H1 (cell line): Measurements from ENCODE around the gene TNRC6C. TPM values are rescaled to one million over a fixed set of nuclear protein-coding genes. Genes with fewer than 3 reads are reported as not detected.

Experiments used
- CTCF ChIA-PET: fragments of 300-600 bp; sonication (Branson Sonifier 250); formaldehyde crosslinking; loops from one replicate; lab custom pipeline; 2021; ENCODE audit not compliant: partially characterized antibody; lab: Charles Lee
- POLR2A ChIA-PET: fragments of 300-600 bp; sonication (Branson Sonifier 250); formaldehyde crosslinking; loops from one replicate; lab custom pipeline; 2021; ENCODE audit warnings: inconsistent platforms; ENCODE audit not compliant: partially characterized antibody; lab: Charles Lee
- DNase-seq, 2 experiments: peaks; one replicate each; pipeline versions ENCODE4 v3.0.0 to v3.0.0-alpha.2; 2010 to 2022; ENCODE audit warnings: low spot score in 2 of 2, low read depth in 1 of 2, mixed read lengths in 1 of 2
- FAIRE-seq: peaks from 2 replicates; lab custom pipeline; 2011; peaks lifted over from hg19 to GRCh38; lab: Jason Lieb, UNC
- H2AFZ ChIP-seq: 2 replicates; pipeline ENCODE4 v1.8.1; 2012; ENCODE audit warnings: low read length, inconsistent platforms
- H2AK5ac ChIP-seq: 2 replicates; pipeline ENCODE4 v1.6.1; 2013; ENCODE audit warnings: low read depth, low read length
- H2BK120ac ChIP-seq: replicated peaks from 2 replicates; pipeline ENCODE3; 2013; ENCODE audit warnings: low read depth, low read length, inconsistent platforms
- H2BK12ac ChIP-seq: 2 replicates; pipeline ENCODE4 v1.6.1; 2013; ENCODE audit warnings: low read depth, low read length
- H2BK15ac ChIP-seq: 2 replicates; pipeline ENCODE4 v1.6.1; 2013; ENCODE audit warnings: low read length
- H2BK20ac ChIP-seq: 2 replicates; pipeline ENCODE4 v1.6.1; 2013; ENCODE audit warnings: low read length
- H2BK5ac ChIP-seq: 2 replicates; pipeline ENCODE4 v1.6.1; 2013; ENCODE audit warnings: low read depth, low read length
- H3K14ac ChIP-seq: 2 replicates; pipeline ENCODE4 v1.6.1; 2013; ENCODE audit warnings: inconsistent platforms; ENCODE audit not compliant: insufficient read length
- H3K18ac ChIP-seq: 2 replicates; pipeline ENCODE4 v1.6.1; 2013; ENCODE audit warnings: low read length; ENCODE audit errors: extremely low read depth
- H3K23ac ChIP-seq: 2 replicates; pipeline ENCODE4 v1.6.1; 2013; ENCODE audit warnings: inconsistent platforms; ENCODE audit not compliant: insufficient read length
- H3K23me2 ChIP-seq: 2 replicates; pipeline ENCODE4 v1.6.1; 2013; ENCODE audit warnings: low read depth, low read length
- H3K27ac ChIP-seq: 2 replicates; pipeline ENCODE4 v1.6.1; 2011; ENCODE audit warnings: low read depth, low read length, inconsistent platforms
- H3K27me3 ChIP-seq, 4 experiments: replicated peaks in 1 of 4; 1 replicate in 1 of 4; 2 replicates in 3 of 4; pipeline versions ENCODE4 v1.6.1 to v1.8.1; 2011 to 2013; ENCODE audit warnings: low read length in 3 of 4, mild to moderate bottlenecking in 3 of 4, inconsistent platforms in 2 of 4, mixed read lengths in 2 of 4, moderate library complexity in 1 of 4; ENCODE audit not compliant: control insufficient read depth in 3 of 4, insufficient read depth in 3 of 4; ENCODE audit errors: extremely low read depth in 1 of 4
- H3K36me3 ChIP-seq, 4 experiments: 2 replicates each; pipeline versions ENCODE4 v1.6.1 to v1.8.1; 2011 to 2013; ENCODE audit warnings: mild to moderate bottlenecking in 4 of 4, low read length in 3 of 4, moderate library complexity in 2 of 4, control low read depth in 1 of 4, inconsistent platforms in 1 of 4; ENCODE audit not compliant: insufficient read depth in 4 of 4, control insufficient read depth in 2 of 4
- H3K4ac ChIP-seq: replicated peaks from 2 replicates; pipeline ENCODE3; 2013; ENCODE audit warnings: low read length, low read depth, mixed read lengths, inconsistent platforms; ENCODE audit not compliant: insufficient read length
- H3K4me1 ChIP-seq, 4 experiments: replicated peaks in 1 of 4; 1 replicate in 1 of 4; 2 replicates in 3 of 4; pipeline versions ENCODE4 v1.6.1 to v1.8.1; 2011 to 2013; ENCODE audit warnings: low read length in 3 of 4, inconsistent platforms in 2 of 4, mixed read lengths in 1 of 4; ENCODE audit not compliant: insufficient read depth in 4 of 4, control insufficient read depth in 3 of 4
- H3K4me2 ChIP-seq, 2 experiments: 2 replicates each; pipeline versions ENCODE4 v1.6.1 to v1.8.1; 2011 to 2013; ENCODE audit warnings: low read depth in 2 of 2, low read length in 2 of 2, control low read depth in 1 of 2, inconsistent platforms in 1 of 2, mild to moderate bottlenecking in 1 of 2; ENCODE audit not compliant: insufficient read depth in 1 of 2
- H3K4me3 ChIP-seq, 4 experiments: fragments of 200-600, 300-600 bp in 1 of 4; sonication (generic), shearing (Covaris generic), sonication (Bioruptor Twin) in 1 of 4; 2 replicates each; pipeline versions ENCODE4 v1.5.1 to v1.8.1; 2011 to 2016; ENCODE audit warnings: low read length in 4 of 4, low read depth in 3 of 4, control low read depth in 2 of 4, inconsistent platforms in 2 of 4, mild to moderate bottlenecking in 2 of 4, mixed read lengths in 1 of 4, moderate library complexity in 1 of 4; ENCODE audit not compliant: insufficient read depth in 2 of 4; ENCODE audit errors: extremely low read depth in 1 of 4
- H3K56ac ChIP-seq: replicated peaks from 2 replicates; pipeline ENCODE3; 2013; ENCODE audit warnings: low read depth, mild to moderate bottlenecking, mixed read lengths, low read length, inconsistent platforms; ENCODE audit not compliant: insufficient read length
- H3K79me1 ChIP-seq: 2 replicates; pipeline ENCODE4 v1.6.1; 2013; ENCODE audit warnings: low read depth, low read length, control low read depth
- H3K79me2 ChIP-seq, 2 experiments: 2 replicates each; pipeline versions ENCODE4 v1.6.1 to v1.8.1; 2012 to 2013; ENCODE audit warnings: low read length in 2 of 2, mild to moderate bottlenecking in 2 of 2, inconsistent platforms in 1 of 2; ENCODE audit not compliant: insufficient read depth in 2 of 2, control insufficient read depth in 1 of 2
- H3K9ac ChIP-seq, 4 experiments: replicated peaks in 1 of 4; 1 replicate in 1 of 4; 2 replicates in 3 of 4; pipeline versions ENCODE4 v1.6.1 to v1.8.1; 2011 to 2013; ENCODE audit warnings: low read depth in 3 of 4, low read length in 3 of 4, control low read depth in 2 of 4, mild to moderate bottlenecking in 2 of 4, moderate library complexity in 2 of 4, inconsistent platforms in 1 of 4; ENCODE audit errors: extremely low read depth in 1 of 4
- H3K9me3 ChIP-seq, 2 experiments: 2 replicates each; pipeline versions ENCODE4 v1.6.1 to v1.8.1; 2012 to 2013; ENCODE audit warnings: mild to moderate bottlenecking in 2 of 2, moderate library complexity in 2 of 2, control low read depth in 1 of 2, inconsistent platforms in 1 of 2, low read depth in 1 of 2, low read length in 1 of 2, mixed read lengths in 1 of 2; ENCODE audit not compliant: insufficient read depth in 2 of 2
- H4K20me1 ChIP-seq, 2 experiments: replicated peaks in 1 of 2; 2 replicates each; pipeline versions ENCODE3 to v1.8.1; 2011 to 2013; ENCODE audit warnings: inconsistent platforms in 2 of 2, low read length in 2 of 2, mild to moderate bottlenecking in 1 of 2; ENCODE audit not compliant: insufficient read depth in 2 of 2, control insufficient read depth in 1 of 2
- H4K5ac ChIP-seq: 2 replicates; pipeline ENCODE4 v1.6.1; 2013; ENCODE audit warnings: low read length, low read depth, mixed read lengths, inconsistent platforms; ENCODE audit not compliant: insufficient read length
- H4K8ac ChIP-seq: 2 replicates; pipeline ENCODE4 v1.8.0; 2013; ENCODE audit warnings: mild to moderate bottlenecking, moderate library complexity, low read length, inconsistent platforms; ENCODE audit not compliant: insufficient read depth; ENCODE audit errors: extremely low read depth
- H4K91ac ChIP-seq: replicated peaks from 2 replicates; pipeline ENCODE3; 2013; ENCODE audit warnings: low read length, mixed read lengths, inconsistent platforms; ENCODE audit not compliant: insufficient read length
- HDAC6 ChIP-seq: IDR thresholded peaks from one replicate; pipeline ENCODE4 v1.7.1; 2012; ENCODE audit warnings: low read depth, mild to moderate bottlenecking, inconsistent platforms, low read length, moderate library complexity
- JUND ChIP-seq: IDR thresholded peaks from 2 replicates; pipeline ENCODE4 v1.6.1; 2011; ENCODE audit warnings: mild to moderate bottlenecking, improper control_type of control experiment, low read length
- MAX ChIP-seq: IDR thresholded peaks from 2 replicates; pipeline ENCODE4 v1.6.1; 2012; ENCODE audit warnings: inconsistent platforms
- NRF1 ChIP-seq: IDR thresholded peaks from 2 replicates; pipeline ENCODE4 v1.6.1; 2011; ENCODE audit warnings: mild to moderate bottlenecking, low read depth, low read length, improper control_type of control experiment
- RAD21 ChIP-seq, 2 experiments: IDR thresholded peaks in 1 of 2; conservative IDR thresholded peaks in 1 of 2; 2 replicates each; pipeline ENCODE4 v1.6.1; 2011; ENCODE audit warnings: low read depth in 2 of 2, low read length in 2 of 2, improper control_type of control experiment in 1 of 2, inconsistent platforms in 1 of 2, mild to moderate bottlenecking in 1 of 2, moderate library complexity in 1 of 2
- RNF2 ChIP-seq: fragments of 200-900, 300-1000 bp; sonication (generic); IDR thresholded peaks from 2 replicates; pipeline ENCODE4 v1.7.1; 2016; ENCODE audit warnings: borderline replicate concordance, low read depth, mild to moderate bottlenecking, antibody characterized with exemption, low read length; ENCODE audit not compliant: poor library complexity, severe bottlenecking; ENCODE audit errors: missing control alignments
- SIX5 ChIP-seq: IDR thresholded peaks from 2 replicates; pipeline ENCODE4 v1.6.1; 2011; ENCODE audit warnings: mild to moderate bottlenecking, low read depth, low read length
- SP1 ChIP-seq: IDR thresholded peaks from 2 replicates; pipeline ENCODE4 v1.6.1; 2011; ENCODE audit warnings: low read depth, low read length
- TBP ChIP-seq: IDR thresholded peaks from 2 replicates; pipeline ENCODE4 v1.6.1; 2011; ENCODE audit warnings: low read depth, low read length, improper control_type of control experiment
- TEAD4 ChIP-seq: IDR thresholded peaks from 2 replicates; pipeline ENCODE4 v1.6.1; 2012; ENCODE audit warnings: low read depth, low read length, inconsistent platforms, mixed read lengths
- WGBS, 2 experiments: shearing (Covaris generic) in 1 of 2; methylation state at CpG; one replicate each; pipeline versions ENCODE4 v1.1.6 to v1.1.7; 2013 to 2015; ENCODE audit warnings: low lambda C conversion rate in 2 of 2, mixed read lengths in 2 of 2, inconsistent platforms in 1 of 2, low coverage in 1 of 2, missing lambda C conversion rate in 1 of 2; ENCODE audit not compliant: insufficient replicate concordance in 2 of 2, insufficient coverage in 1 of 2, insufficient read length in 1 of 2; ENCODE audit errors: extremely low coverage in 1 of 2, missing lambda C conversion rate in 1 of 2; 5-methylcytosine and 5-hydroxymethylcytosine counted together
- polyA plus RNA-seq, 7 experiments: library from polyadenylated mRNA; depleted of rRNA in 3 of 7; stranded (reverse) in 5 of 7; unstranded in 2 of 7; fragments of >200 nt in 5 of 7; fragments of 200-250 nt in 2 of 7; gene quantifications; 1 replicate in 5 of 7; 2 replicates in 1 of 7; 4 replicates in 1 of 7; pipeline versions ENCODE4 v1.2.1 to v1.2.3, GENCODE V29; 2011 to 2013; ENCODE audit warnings: missing spikeins in 2 of 7, mixed read lengths in 2 of 7
- total RNA-seq: library from RNA; stranded (reverse); fragmentation: NEBNext Ultra II Directional; extraction: Animal tissue kit (Norgen Biotek cat#: 25700); gene quantifications from 2 replicates; pipeline ENCODE4 v1.2.1, GENCODE V29; 2021

TNRC6C gene
- total and polyA plus RNA-seq, 2 of the 8 experiments (the other 6 are each of a cell fraction or from before 2014, with no cell fraction given), result 2.8 to 28.9 TPM

DNA sequence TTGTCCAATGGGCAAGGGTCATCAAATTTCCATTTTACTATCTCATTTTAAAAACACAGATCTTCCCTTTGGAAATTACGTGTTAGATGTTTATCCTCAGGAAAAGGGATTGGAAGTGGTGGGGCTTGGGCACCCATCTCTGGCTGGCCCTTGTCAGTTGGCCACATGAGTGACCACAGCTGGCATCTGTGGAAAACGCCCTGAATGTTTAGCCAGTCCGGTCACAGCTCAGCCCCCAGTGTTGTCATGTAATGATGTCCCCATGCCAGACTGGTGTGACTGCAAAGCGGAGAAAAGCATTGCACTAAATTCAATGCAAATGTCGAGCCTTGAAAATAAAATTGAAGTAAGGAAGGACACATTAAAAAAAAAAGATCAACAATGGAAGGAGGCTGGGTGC, 117.0 kb downstream of the TNRC6C start:
- H3K4me1 ChIP-seq, result no peaks in the 10 kb centered on the region
- H2BK5ac ChIP-seq, result no peak overlapping the region
- H3K36me3 ChIP-seq, result peaks cover 22 to 68% (median 54%) of the 10 kb centered on the region in 4 experiments
- H3K14ac ChIP-seq, result no peak overlapping the region
- no peak overlapping the region for H4K5ac ChIP-seq
- TF ChIP-seq RNF2 (no peak), MAX (no peak), SP1 (no peak), NRF1 (no peak), JUND (no peak), RAD21 (IDR thresholded peaks at IDR 0.05 in 1 of 2, conservative IDR thresholded peaks at IDR 0.05 in 1 of 2; ENCODE audit: low read depth in 2 of 2, low read length in 2 of 2) (no peak), TEAD4 (no peak), SIX5 (no peak), TBP (no peak), HDAC6 (no peak)
- H4K20me1 ChIP-seq, result peaks cover 1 to 2% of the 10 kb centered on the region in 2 experiments
- no peak overlapping the region for H3K9ac ChIP-seq
- no peak overlapping the region for H4K8ac ChIP-seq
- H3K23ac ChIP-seq, result no peak overlapping the region
- H2BK15ac ChIP-seq, result no peak overlapping the region
- CTCF ChIA-PET, result interaction anchor here (1.9 kb wide), 1 partner anchor 9 kb away, joined by 6 read pairs; no protein-coding TSS in a partner anchor
- POLR2A ChIA-PET, result no interaction called here
- no peak overlapping the region for H2AK5ac ChIP-seq
- H4K91ac ChIP-seq, result no peak overlapping the region
- no peak overlapping the region for H3K4ac ChIP-seq
- no peak overlapping the region for H3K4me2 ChIP-seq
- no peak overlapping the region for H2BK12ac ChIP-seq
- no peaks in the 10 kb centered on the region for H3K79me2 ChIP-seq
- H3K27ac ChIP-seq, result no peak overlapping the region
- no peaks in the 10 kb centered on the region for H3K23me2 ChIP-seq
- no peak overlapping the region for H3K18ac ChIP-seq
- 84% methylated on average over 5 of the region's 5 CpGs; no CpG with 5 or more reads in 1 of the 2 experiments for WGBS, 2 experiments
- no peaks in the 10 kb centered on the region for H3K9me3 ChIP-seq
- no peaks in the 10 kb centered on the region for H3K27me3 ChIP-seq
- H2BK20ac ChIP-seq, result no peak overlapping the region
- FAIRE-seq, result no peak
- no peaks in the 10 kb centered on the region for H3K79me1 ChIP-seq
- no peak overlapping the region for H2BK120ac ChIP-seq
- H3K56ac ChIP-seq, result no peak overlapping the region
- DNase-seq, result no peak
- no peak overlapping the region for H2AFZ ChIP-seq
- H3K4me3 ChIP-seq, result no peak overlapping the region
